ENCODE measurements around the gene CLMN. TPM values are rescaled to one million over a fixed set of nuclear protein-coding genes. Genes with fewer than 3 reads are reported as not detected.

Gene CLMN
- total RNA-seq, 1 donor = 1.1 TPM

- no peak for TF ChIP-seq CTCF (IDR thresholded peaks at IDR 0.05; ENCODE audit: extremely low read depth, low read depth, low read length)
- no peak overlapping the region for H3K27ac ChIP-seq (ENCODE audit: low read depth, low read length)
These were observed 43.8 kb upstream of the CLMN start for GRCh38 chr14:95363468-95363954.

GRCh38 chr14:95362138-95362494 lies 42.4 kb upstream of the CLMN start:
- TF ChIP-seq CTCF (IDR thresholded peaks at IDR 0.05; ENCODE audit: extremely low read depth, low read depth, low read length) = no peak
- H3K36me3 ChIP-seq (ENCODE audit: insufficient read depth, low read length) = no peaks in the 10 kb centered on the region

More at GRCh38 chr14:95363468-95363954, 43.8 kb upstream of the CLMN start:
- H3K9me3 ChIP-seq (ENCODE audit: low read depth, low read length) = no peaks in the 10 kb centered on the region
- H3K4me2 ChIP-seq (ENCODE audit: insufficient read depth, low read length) = no peak overlapping the region
- H3K36me3 ChIP-seq (ENCODE audit: insufficient read depth, low read length) = no peaks in the 10 kb centered on the region
- no peak overlapping the region for H3K4me3 ChIP-seq (ENCODE audit: insufficient read depth, low read length)
- DNase-seq (ENCODE audit: insufficient read length, low spot score, missing footprints) = no peak
- no peaks in the 10 kb centered on the region for H3K79me2 ChIP-seq (ENCODE audit: insufficient read depth, low read length)
- H3K27me3 ChIP-seq (ENCODE audit: insufficient read depth, low read length) = peaks cover 10% of the 10 kb centered on the region
- no peaks in the 10 kb centered on the region for H4K20me1 ChIP-seq (ENCODE audit: insufficient read depth, low read length)
- H3K4me1 ChIP-seq (ENCODE audit: insufficient read depth, low read length) = peaks cover 2% of the 10 kb centered on the region
- H2AFZ ChIP-seq (ENCODE audit: low read length) = no peak overlapping the region

GRCh38 chr14:95361373-95362137 lies 41.8 kb upstream of the CLMN start:
- H3K4me3 ChIP-seq (ENCODE audit: insufficient read depth, low read length) = no peak overlapping the region
- no peak overlapping the region for H3K4me2 ChIP-seq (ENCODE audit: insufficient read depth, low read length)
- peak; percentile 48 for TF ChIP-seq CTCF (IDR thresholded peaks at IDR 0.05; ENCODE audit: extremely low read depth, low read depth, low read length)
- H3K36me3 ChIP-seq (ENCODE audit: insufficient read depth, low read length) = no peaks in the 10 kb centered on the region
- H3K4me1 ChIP-seq (ENCODE audit: insufficient read depth, low read length) = no peaks in the 10 kb centered on the region
- no peaks in the 10 kb centered on the region for H3K79me2 ChIP-seq (ENCODE audit: insufficient read depth, low read length)
- H3K9me3 ChIP-seq (ENCODE audit: low read depth, low read length) = no peaks in the 10 kb centered on the region
- DNase-seq (ENCODE audit: insufficient read length, low spot score, missing footprints) = no peak
- no peak overlapping the region for H3K27ac ChIP-seq (ENCODE audit: low read depth, low read length)
- H4K20me1 ChIP-seq (ENCODE audit: insufficient read depth, low read length) = no peaks in the 10 kb centered on the region
- H3K27me3 ChIP-seq (ENCODE audit: insufficient read depth, low read length) = peaks cover 10% of the 10 kb centered on the region
- no peak overlapping the region for H2AFZ ChIP-seq (ENCODE audit: low read length)

More at GRCh38 chr14:95362138-95362494, 42.4 kb upstream of the CLMN start:
- H3K27ac ChIP-seq (ENCODE audit: low read depth, low read length) = no peak overlapping the region
- no peak for DNase-seq (ENCODE audit: insufficient read length, low spot score, missing footprints)
- no peak overlapping the region for H3K4me3 ChIP-seq (ENCODE audit: insufficient read depth, low read length)
- H3K79me2 ChIP-seq (ENCODE audit: insufficient read depth, low read length) = no peaks in the 10 kb centered on the region
- H3K4me2 ChIP-seq (ENCODE audit: insufficient read depth, low read length) = no peak overlapping the region
- peaks cover 2% of the 10 kb centered on the region for H3K4me1 ChIP-seq (ENCODE audit: insufficient read depth, low read length)
- peaks cover 10% of the 10 kb centered on the region for H3K27me3 ChIP-seq (ENCODE audit: insufficient read depth, low read length)
- H4K20me1 ChIP-seq (ENCODE audit: insufficient read depth, low read length) = no peaks in the 10 kb centered on the region
- no peaks in the 10 kb centered on the region for H3K9me3 ChIP-seq (ENCODE audit: low read depth, low read length)
- H2AFZ ChIP-seq (ENCODE audit: low read length) = no peak overlapping the region

- Histone ChIP-seq H3K27ac (ENCODE audit: low read depth, low read length) (no peak overlapping the region), H4K20me1 (ENCODE audit: insufficient read depth, low read length) (no peaks in the 10 kb centered on the region), H3K36me3 (ENCODE audit: insufficient read depth, low read length) (no peaks in the 10 kb centered on the region), H3K9me3 (ENCODE audit: low read depth, low read length) (no peaks in the 10 kb centered on the region), H3K27me3 (ENCODE audit: insufficient read depth, low read length) (peaks cover 10% of the 10 kb centered on the region), H3K4me1 (ENCODE audit: insufficient read depth, low read length) (no peaks in the 10 kb centered on the region), H3K79me2 (ENCODE audit: insufficient read depth, low read length) (no peaks in the 10 kb centered on the region), H3K4me3 (ENCODE audit: insufficient read depth, low read length) (no peak overlapping the region), H3K4me2 (ENCODE audit: insufficient read depth, low read length) (no peak overlapping the region), H2AFZ (ENCODE audit: low read length) (no peak overlapping the region)
- DNase-seq (ENCODE audit: insufficient read length, low spot score, missing footprints) = no peak
- TF ChIP-seq CTCF (IDR thresholded peaks at IDR 0.05; ENCODE audit: extremely low read depth, low read depth, low read length) = no peak
These were observed 41.1 kb upstream of the CLMN start for GRCh38 chr14:95360828-95361227.
